ENCODE data around the gene ARSB. TPM values are rescaled to one million over a fixed set of nuclear protein-coding genes. Genes with fewer than 3 reads are reported as not detected.
A peak's percentile ranks its signal among the peaks of the same experiment; 100 is the strongest.

The ARSB gene
- total RNA-seq, 1 experiment from 2014 or later = 5.2 TPM

GRCh38 chr5:78731884-78732283 is 253.2 kb downstream of the ARSB start:
- TF ChIP-seq CTCF (IDR thresholded peaks at IDR 0.05; ENCODE audit: unreplicated experiment) = no peak
- no peaks in the 10 kb centered on the region for H3K27me3 Mint-ChIP-seq (ENCODE audit: insufficient read depth, unreplicated experiment)
- CTCF ChIA-PET = interaction anchor here (0.6 kb wide), 2 partner anchors 148 to 189 kb away, joined by 3 read pairs; no protein-coding TSS in a partner anchor
- intact Hi-C loops (cut with micrococcal nuclease) = no loop called here
- no peak overlapping the region for H3K4me3 Mint-ChIP-seq (ENCODE audit: unreplicated experiment)
- H3K4me1 Mint-ChIP-seq (ENCODE audit: insufficient read depth, unreplicated experiment) = no peaks in the 10 kb centered on the region
- no peaks in the 10 kb centered on the region for H3K9me3 Mint-ChIP-seq (ENCODE audit: unreplicated experiment)
- H3K27ac Mint-ChIP-seq (ENCODE audit: low read depth, unreplicated experiment) = no peak overlapping the region
- POLR2A ChIA-PET = no interaction called here
- BruUV-seq (replicated peaks) = no TSS peak
- H3K36me3 Mint-ChIP-seq (ENCODE audit: insufficient read depth, unreplicated experiment) = no peaks in the 10 kb centered on the region
- peak; percentile 14 for DNase-seq (ENCODE audit: unreplicated experiment)

GRCh38 chr5:78730300-78731094 is 254.6 kb downstream of the ARSB start:
- DNase-seq (ENCODE audit: unreplicated experiment) = no peak
- Mint-ChIP-seq H3K36me3 (ENCODE audit: insufficient read depth, unreplicated experiment) (no peaks in the 10 kb centered on the region), H3K4me3 (ENCODE audit: unreplicated experiment) (no peak overlapping the region), H3K4me1 (ENCODE audit: insufficient read depth, unreplicated experiment) (no peaks in the 10 kb centered on the region), H3K27ac (ENCODE audit: low read depth, unreplicated experiment) (no peak overlapping the region), H3K9me3 (ENCODE audit: unreplicated experiment) (no peaks in the 10 kb centered on the region), H3K27me3 (ENCODE audit: insufficient read depth, unreplicated experiment) (no peaks in the 10 kb centered on the region)
- intact Hi-C loops (cut with micrococcal nuclease) = no loop called here
- TF ChIP-seq CTCF (IDR thresholded peaks at IDR 0.05; ENCODE audit: unreplicated experiment) = no peak
- ChIA-PET CTCF (no interaction called here), POLR2A (interaction anchor here (0.7 kb wide), 1 partner anchor 438 kb away, joined by 3 read pairs; no protein-coding TSS in a partner anchor)
- BruUV-seq (replicated peaks) = no TSS peak

- no TSS peak for BruUV-seq (replicated peaks)
These were observed 257.0 kb downstream of the ARSB start for GRCh38 chr5:78727786-78728761.

More at GRCh38 chr5:78727786-78728761, 257.0 kb downstream of the ARSB start:
- intact Hi-C loops (cut with micrococcal nuclease) = no loop called here
- TF ChIP-seq CTCF (IDR thresholded peaks at IDR 0.05; ENCODE audit: unreplicated experiment) = no peak
- POLR2A ChIA-PET = no interaction called here
- H3K9me3 Mint-ChIP-seq (ENCODE audit: unreplicated experiment) = no peaks in the 10 kb centered on the region
- no peaks in the 10 kb centered on the region for H3K36me3 Mint-ChIP-seq (ENCODE audit: insufficient read depth, unreplicated experiment)
- H3K27ac Mint-ChIP-seq (ENCODE audit: low read depth, unreplicated experiment) = no peak overlapping the region
- CTCF ChIA-PET = interaction anchor here (0.6 kb wide), 2 partner anchors 87 to 192 kb away, joined by 3 read pairs; no protein-coding TSS in a partner anchor
- no peak overlapping the region for H3K4me3 Mint-ChIP-seq (ENCODE audit: unreplicated experiment)
- no peaks in the 10 kb centered on the region for H3K27me3 Mint-ChIP-seq (ENCODE audit: insufficient read depth, unreplicated experiment)
- H3K4me1 Mint-ChIP-seq (ENCODE audit: insufficient read depth, unreplicated experiment) = no peaks in the 10 kb centered on the region
- no peak for DNase-seq (ENCODE audit: unreplicated experiment)

Other genes starting within 250 kb of the ARSB start
- 9.2 and 14.7 TPM in 2 replicates for gene DMGDH, start 84.4 kb upstream of the ARSB start, total RNA-seq (2022)
- not detected in 2 replicates for gene BHMT2, start 84.5 kb upstream of the ARSB start, total RNA-seq (2022)
- not detected in 2 replicates for gene BHMT, start 126.5 kb upstream of the ARSB start, total RNA-seq (2022)